HCEC 1CT (cell line): ENCODE data around the gene WASF2.
"Not testable (repeated sequence)": the region's sequence is repeated elsewhere in the genome, so short reads cannot be mapped to it uniquely, and the experiment has no call there.

Experiments used
- DNase-seq: peaks from one replicate; pipeline ENCODE4 v3.0.0-alpha.2; 2017

Gene WASF2

GRCh38 chr1:27521861-27522431 is 32.0 kb upstream of the WASF2 start:
- DNase-seq: no peak

- DNase-seq: no peak
Measured at GRCh38 chr1:27521336-27521831, 31.4 kb upstream of the WASF2 start.

GRCh38 chr1:27520651-27521050 is 30.7 kb upstream of the WASF2 start:
- no peak for DNase-seq

GRCh38 chr1:27519331-27520258 is 29.6 kb upstream of the WASF2 start:
- no peak for DNase-seq

- no peak for DNase-seq
Measured at GRCh38 chr1:27518808-27519207, 28.8 kb upstream of the WASF2 start.

- DNase-seq: no peak
Measured at GRCh38 chr1:27517907-27518718, 28.1 kb upstream of the WASF2 start.

- DNase-seq: no peak
Measured at GRCh38 chr1:27517301-27517700, 27.3 kb upstream of the WASF2 start.

GRCh38 chr1:27515626-27516025 is 25.7 kb upstream of the WASF2 start:
- no peak for DNase-seq

GRCh38 chr1:27513958-27514357 is 24.0 kb upstream of the WASF2 start:
- DNase-seq: no peak

GRCh38 chr1:27513528-27513927 is 23.6 kb upstream of the WASF2 start:
- no peak for DNase-seq

GRCh38 chr1:27509127-27510080 is 19.4 kb upstream of the WASF2 start:
- no peak for DNase-seq

- DNase-seq: no peak
Measured at GRCh38 chr1:27507960-27508665, 18.1 kb upstream of the WASF2 start.

- DNase-seq: no peak
Measured at GRCh38 chr1:27506703-27507102, 16.7 kb upstream of the WASF2 start.

- DNase-seq: no peak
Measured at GRCh38 chr1:27505420-27505680, 15.4 kb upstream of the WASF2 start.

- DNase-seq: no peak
Measured at GRCh38 chr1:27504588-27505419, 14.8 kb upstream of the WASF2 start.

GRCh38 chr1:27503844-27504587 is 14.0 kb upstream of the WASF2 start:
- DNase-seq: no peak

GRCh38 chr1:27503033-27503432 is 13.1 kb upstream of the WASF2 start:
- DNase-seq: no peak

- DNase-seq: not testable (repeated sequence)
Measured at GRCh38 chr1:27501159-27501558, 11.2 kb upstream of the WASF2 start.

- DNase-seq: no peak
Measured at GRCh38 chr1:27499142-27499541, 9.2 kb upstream of the WASF2 start.

GRCh38 chr1:27496604-27497155 is 6.7 kb upstream of the WASF2 start:
- DNase-seq: no peak
